ENCODE measurements around the gene ARSA.

The ARSA gene

GRCh38 chr22:50622723-50623327, 5.1 kb downstream of the ARSA start:
- peak overlapping the region; percentile 98 for H3K27ac ChIP-seq
- TF ChIP-seq, protein P1, sequence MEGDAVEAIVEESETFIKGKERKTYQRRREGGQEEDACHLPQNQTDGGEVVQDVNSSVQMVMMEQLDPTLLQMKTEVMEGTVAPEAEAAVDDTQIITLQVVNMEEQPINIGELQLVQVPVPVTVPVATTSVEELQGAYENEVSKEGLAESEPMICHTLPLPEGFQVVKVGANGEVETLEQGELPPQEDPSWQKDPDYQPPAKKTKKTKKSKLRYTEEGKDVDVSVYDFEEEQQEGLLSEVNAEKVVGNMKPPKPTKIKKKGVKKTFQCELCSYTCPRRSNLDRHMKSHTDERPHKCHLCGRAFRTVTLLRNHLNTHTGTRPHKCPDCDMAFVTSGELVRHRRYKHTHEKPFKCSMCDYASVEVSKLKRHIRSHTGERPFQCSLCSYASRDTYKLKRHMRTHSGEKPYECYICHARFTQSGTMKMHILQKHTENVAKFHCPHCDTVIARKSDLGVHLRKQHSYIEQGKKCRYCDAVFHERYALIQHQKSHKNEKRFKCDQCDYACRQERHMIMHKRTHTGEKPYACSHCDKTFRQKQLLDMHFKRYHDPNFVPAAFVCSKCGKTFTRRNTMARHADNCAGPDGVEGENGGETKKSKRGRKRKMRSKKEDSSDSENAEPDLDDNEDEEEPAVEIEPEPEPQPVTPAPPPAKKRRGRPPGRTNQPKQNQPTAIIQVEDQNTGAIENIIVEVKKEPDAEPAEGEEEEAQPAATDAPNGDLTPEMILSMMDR (IDR thresholded peaks at IDR 0.05) = peak; percentile 1; the same call in 1 of the 2 replicates
- no peak for TF ChIP-seq ZFX (IDR thresholded peaks at IDR 0.05; ENCODE audit: borderline replicate concordance)

DNA sequence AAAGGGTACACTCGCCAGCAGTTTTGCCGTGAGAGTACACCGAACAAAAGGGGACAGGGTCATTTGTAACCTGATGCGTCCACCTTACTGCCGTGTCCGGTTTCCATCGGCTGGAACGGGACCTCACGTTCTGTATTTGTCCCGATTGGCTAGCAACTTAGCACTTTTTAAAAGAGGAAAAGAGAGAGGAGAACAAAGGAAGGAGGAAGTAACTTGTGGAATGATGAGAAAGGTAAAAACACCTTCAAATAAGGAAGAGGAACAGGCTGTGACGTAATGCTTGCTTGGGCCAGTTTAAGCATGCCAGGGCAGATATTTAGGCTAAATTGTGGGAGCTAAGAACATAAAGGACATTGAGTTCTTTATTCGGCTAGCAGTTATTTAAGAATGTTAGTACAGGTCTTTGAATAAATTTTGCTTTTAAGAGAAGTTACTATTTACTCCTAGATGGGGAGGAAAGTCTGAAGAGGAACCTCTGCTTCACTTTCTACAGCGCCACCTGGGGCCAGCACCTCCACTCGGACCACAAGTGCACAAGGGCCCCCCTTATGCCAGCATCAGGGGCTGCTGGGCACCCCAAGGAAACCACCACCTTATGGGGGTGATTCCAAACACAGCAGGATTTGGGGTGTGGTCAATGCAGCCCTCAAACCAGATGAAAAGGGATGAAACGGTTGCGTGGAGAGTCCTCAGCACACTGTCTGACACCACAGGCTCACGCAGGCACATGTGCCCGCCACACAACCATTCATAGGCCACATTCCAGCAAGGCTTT, 5.8 kb downstream of the ARSA start:
- peak overlapping the region; percentile 98 for H3K27ac ChIP-seq
- TF ChIP-seq, protein P1 (IDR thresholded peaks at IDR 0.05) = peak; percentile 78
- TF ChIP-seq ZFX (IDR thresholded peaks at IDR 0.05; ENCODE audit: borderline replicate concordance) = no peak

GRCh38 chr22:50621356-50621880, 6.5 kb downstream of the ARSA start:
- TF ChIP-seq, protein P1 (IDR thresholded peaks at IDR 0.05) = no peak
- no peak for TF ChIP-seq ZFX (IDR thresholded peaks at IDR 0.05; ENCODE audit: borderline replicate concordance)
- peak overlapping the region; percentile 98 for H3K27ac ChIP-seq

GRCh38 chr22:50620593-50621355, 7.2 kb downstream of the ARSA start:
- no peak for TF ChIP-seq ZFX (IDR thresholded peaks at IDR 0.05; ENCODE audit: borderline replicate concordance)
- TF ChIP-seq, protein P1 (IDR thresholded peaks at IDR 0.05) = peak; percentile 61
- H3K27ac ChIP-seq = peak overlapping the region; percentile 98

DNA sequence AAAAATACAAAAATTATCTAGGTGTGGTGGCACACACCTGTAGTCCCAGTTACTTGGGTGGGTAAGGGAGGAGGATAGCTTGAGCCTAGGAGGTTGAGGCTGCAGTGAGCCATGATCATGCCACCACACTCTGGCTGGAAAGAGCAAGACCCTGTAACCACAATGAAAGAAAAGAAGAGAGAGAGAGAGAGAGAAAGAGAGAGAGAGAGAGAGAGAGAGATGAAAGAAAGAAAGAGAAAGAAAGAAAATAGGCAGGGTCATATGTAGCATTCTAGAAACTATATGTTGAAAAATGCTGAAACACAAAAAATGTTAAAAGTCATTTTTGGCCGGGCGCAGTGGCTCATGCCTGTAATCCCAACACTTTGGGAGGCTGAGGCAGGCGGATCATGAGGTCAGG, 13.7 kb downstream of the ARSA start:
- peak overlapping the region; percentile 81 for H3K27ac ChIP-seq

DNA sequence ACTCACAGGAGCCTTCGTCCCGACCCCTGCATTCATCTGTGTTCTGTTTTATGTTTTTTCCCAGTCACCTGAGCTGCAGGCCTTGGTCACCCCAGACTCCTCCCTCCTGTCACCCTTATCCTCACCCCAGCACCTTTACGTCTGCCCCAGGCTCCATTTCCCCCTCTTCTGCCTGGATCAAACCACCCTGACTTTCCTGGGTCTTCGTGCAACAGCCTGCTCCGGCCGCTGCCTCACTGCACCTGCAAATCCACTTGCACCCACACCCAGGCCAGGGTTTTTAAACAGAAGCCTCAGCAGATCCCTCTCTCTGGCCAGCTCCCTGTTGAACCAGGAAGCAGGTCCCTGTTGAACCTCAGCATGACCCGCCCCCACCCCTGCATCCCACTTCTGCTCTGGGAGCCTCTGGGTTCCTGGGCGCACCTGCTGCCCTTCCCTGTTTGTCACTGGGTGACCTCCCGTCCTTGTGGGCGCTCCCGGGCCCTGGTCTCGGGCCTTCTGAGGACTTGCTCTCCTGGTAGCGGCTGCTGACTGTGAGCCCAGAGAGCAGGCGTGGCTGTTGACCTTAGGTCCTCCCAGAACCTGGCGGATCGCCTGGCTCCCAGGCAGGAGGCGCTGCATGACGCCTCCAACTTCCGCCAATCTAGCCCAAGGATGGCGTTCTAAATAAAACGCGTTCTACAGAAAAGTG, 14.5 kb downstream of the ARSA start:
- TF ChIP-seq ZFX (IDR thresholded peaks at IDR 0.05; ENCODE audit: borderline replicate concordance) = no peak
- TF ChIP-seq, protein P1 (IDR thresholded peaks at IDR 0.05) = peak; percentile 53
- H3K27ac ChIP-seq = peak overlapping the region; percentile 81
